GM19328 (cell line): ENCODE measurements around the gene PROKR2.

ENCODE experiments used
- ATAC-seq: cut with Tn5 transposase; IDR thresholded peaks from one replicate; pipeline ENCODE4 v1.9.1; 2021; ENCODE audit warnings: mild to moderate bottlenecking, moderate library complexity; ENCODE audit not compliant: unreplicated experiment

PROKR2 gene

DNA sequence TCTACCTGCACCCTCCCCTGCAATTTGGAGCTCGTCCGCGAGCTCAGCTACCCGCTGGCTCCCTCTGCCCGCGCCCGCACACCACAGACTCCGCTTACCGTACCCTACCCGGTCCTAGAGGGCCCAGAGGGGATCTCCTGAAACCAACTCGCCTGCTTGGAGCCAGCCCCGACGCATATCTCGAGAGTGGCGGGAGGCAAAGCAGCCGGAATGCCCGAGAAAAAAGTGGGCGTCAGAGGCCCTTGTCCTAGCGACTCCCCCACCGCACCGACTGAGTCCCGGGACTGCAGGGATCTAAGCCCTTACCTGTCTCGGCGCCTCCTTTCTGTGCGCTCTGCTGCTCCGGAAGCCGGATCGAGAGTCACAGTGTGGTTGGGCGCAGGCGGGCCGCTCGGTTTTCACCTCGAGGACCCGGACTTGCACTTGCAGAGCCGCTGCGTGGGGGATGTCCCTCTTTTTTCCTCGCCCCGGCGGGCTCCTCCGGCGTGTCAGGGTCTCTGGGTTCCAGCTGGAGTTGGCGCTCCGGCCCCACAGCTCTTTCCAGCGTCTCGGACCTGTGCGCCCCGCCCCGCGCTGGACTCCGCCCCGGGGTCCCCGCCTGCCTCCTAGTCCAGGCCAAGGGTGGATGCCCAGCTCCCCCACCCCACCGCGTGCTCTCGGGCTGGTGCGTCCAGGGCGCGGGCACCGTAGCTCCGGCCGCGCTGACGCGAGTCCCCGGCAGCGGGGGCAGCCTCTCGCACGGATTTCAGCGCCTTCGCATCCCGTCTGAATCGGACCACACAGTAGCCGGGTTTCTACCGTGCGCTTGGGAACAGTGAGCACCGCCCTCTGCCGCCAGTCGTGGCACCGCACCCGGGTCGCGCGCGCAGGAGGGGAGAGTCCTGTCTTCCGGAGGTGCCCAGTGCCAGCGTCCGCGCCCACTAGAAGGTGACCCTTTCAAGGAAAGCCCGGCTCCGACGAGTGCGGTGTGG lies at the start of gene PROKR2:
Gene PROKR2, minus strand, starts transcription at position 767 of the 971 bp plus-strand sequence. CDS start 2,585 bp downstream, outside the sequence.
- ATAC-seq = no peak

DNA sequence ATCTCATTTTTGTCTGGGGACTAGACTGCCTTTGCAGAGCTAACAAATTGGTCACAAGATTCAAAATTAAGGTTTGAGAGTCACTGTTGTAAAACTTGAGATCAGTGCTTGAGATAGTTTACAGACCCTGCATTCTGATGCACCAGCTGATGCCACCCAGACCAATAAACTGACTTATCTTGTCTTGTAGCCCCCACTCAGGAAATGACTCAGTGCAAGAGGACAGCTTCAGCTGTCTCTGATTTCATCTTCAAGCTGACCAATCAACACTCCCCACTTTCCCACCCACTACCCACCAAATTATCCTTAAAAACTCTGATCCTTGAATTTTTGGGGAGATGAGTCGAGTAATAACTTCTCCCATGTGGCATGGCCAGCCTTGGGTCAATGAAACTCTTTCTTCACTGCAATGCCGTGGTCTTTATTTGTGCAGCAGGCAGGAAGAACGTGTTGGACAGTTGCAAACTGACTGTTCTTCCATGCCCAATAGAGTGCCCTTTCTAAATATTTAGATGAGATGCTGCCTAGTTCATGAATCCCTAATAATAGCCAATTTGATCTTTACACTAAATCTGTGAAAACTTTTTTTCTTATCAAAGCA lies 48.3 kb upstream of the PROKR2 start:
- no peak for ATAC-seq

DNA sequence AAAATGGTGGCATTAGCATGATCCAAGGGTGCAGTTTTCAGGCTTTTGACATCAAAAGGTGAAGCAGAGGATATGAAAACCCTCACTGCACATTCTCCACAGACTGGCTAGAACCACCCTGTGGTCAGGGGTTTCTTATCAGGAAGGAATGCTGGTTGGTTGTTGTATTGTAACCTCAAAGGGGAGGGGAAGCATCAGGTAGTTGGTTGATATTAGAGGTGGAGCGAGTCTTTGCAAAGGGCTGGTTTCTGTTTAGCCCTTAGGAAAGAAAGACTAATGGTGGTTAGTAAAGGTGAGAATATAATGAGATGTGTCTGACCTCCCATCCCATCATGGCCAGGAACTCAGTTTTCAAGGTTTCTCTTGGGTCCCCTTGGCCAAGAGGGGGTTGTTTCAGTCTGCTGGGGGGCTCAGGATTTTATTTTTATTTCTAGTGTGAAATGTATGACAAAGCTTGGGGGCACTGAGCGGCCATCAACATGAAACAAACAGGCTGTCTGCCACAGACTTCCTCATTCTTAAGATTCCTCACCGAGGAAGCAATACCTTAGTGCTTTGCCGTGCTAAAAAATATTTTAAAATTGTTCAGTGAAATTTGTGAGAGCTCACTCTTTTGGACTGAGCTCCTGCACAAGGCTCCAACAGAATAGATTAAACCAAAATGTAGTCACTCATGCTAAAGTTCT lies 47.5 kb upstream of the PROKR2 start:
- no peak for ATAC-seq

DNA sequence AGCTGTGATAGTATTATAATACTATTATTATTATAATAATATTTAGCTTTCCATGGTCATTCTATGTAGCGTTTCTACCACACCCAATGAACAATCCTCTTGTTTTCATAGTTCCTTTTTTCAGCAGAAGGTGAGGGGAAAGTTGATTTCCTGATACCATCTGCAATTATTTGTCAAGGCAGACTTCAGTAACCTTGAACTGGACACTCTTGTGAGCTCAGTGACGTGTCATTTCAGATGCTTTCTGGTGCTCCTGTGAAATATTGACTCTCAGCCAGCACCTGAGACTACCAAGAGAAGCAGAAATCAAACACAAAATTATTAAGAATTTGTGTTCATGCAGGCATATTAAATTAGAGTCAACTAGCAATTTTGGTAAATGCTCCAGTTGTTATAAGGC lies 46.0 kb upstream of the PROKR2 start:
- ATAC-seq = no peak

DNA sequence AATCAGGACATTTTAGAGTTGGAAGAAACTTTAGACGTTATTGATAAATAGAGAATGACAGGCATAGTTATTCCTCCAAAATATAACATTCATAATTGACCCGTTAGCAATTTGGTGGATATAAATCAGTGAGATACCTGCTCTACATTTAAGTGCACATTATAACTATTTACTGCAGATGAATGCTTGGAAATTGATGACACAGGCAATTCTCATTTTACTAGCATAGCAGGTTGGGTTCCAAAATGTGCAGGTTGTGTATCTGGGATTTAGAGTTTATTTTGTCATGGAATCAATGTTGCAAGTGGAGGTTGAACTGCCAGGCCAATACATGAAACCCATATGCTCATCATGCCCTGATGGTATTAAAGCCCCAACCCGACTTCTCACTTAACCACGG lies 44.4 kb upstream of the PROKR2 start:
- ATAC-seq = no peak

DNA sequence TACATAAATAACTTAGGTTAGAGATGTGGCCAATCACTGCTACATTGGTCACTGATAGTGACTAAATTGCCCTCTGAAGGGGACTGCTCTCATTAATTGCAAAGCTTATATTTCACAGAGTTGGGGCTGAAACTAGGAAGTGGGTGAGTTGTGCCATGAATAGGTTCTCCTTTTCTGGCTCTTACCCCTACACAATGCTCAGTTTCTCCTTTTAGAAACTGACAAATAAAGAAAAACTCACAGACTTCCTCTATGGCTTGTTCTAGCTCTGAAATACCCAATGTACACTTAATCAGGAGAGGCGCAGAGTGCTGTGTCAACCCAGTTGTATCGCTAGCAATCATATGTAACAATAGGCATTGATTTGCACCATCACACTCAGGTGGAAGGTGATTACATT lies 41.2 kb upstream of the PROKR2 start:
- no peak for ATAC-seq

DNA sequence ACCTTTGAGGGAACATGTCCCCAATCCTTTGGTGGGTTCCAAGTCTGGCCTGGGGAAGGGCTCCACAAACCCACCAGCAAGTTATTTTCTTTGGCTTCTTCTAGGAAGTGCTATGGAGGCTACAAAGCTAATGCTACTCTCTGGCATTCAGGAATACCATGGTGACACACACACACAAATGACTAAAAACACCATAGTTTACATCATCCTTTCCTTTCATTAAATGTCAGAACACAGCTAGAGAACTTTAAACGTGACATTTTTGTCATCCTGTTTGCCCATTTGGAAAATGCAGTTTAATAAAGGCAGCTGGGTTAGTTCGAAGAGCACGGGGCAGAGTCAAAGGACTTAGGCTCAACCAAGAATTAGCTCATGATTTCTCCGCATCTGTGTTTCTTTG lies 40.2 kb upstream of the PROKR2 start:
- no peak for ATAC-seq

DNA sequence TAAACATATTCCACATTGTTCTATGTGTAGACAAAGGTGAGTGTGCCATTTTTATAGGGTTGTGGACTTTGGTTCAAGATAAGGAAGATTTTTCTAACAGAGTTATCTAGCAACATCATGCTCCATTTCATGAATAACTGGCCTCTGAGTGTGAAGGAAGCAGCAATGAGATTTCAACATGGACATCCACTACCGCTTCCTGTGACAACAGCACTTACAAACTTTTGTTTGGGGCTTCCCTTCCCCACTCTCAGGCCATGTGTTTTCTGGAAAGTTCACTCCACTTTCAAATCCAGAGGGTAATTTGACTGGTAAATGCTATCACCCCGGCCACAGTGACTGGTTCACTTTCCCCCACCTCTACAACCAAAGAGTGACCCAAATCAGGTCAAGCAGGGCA lies 38.1 kb upstream of the PROKR2 start:
- no peak for ATAC-seq

DNA sequence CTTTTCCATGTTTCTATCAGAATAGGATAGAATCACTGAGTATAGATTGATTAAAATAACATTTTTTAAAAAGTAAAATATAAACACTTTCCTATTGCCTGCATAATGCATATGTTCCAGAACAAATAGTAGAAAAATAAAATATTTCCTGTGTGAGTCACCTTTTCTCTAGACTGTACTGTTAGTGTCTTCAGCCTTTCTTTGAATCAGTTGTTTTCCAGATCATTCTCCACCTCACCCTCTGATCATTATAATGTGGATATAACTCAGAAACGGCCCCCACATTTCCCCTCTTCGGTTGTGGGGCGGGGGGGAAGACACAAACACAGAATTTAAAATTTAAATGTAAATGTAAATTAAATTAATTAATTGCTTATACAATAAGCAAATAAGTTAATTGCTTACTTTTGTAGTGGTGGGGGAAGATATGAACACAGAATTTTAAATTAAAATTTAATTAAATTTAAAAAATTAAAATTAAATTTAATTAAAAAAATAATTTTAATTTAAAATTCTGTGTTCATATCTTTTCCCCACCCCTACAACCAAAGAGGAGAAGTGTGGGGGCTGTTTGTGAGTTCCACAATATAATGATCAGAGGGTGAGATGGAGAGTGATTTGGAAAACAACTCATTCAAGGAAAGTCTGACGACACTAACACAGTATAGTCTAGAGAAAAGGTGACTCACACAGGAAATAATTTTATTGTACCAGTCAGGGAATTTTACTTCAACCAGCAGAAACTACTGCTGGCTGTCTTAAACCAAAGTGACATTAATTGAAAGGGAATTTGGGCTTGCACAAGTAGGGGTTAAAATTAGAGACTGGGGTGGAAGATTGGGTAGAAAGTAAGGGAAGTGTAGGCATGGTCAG lies 37.1 kb upstream of the PROKR2 start:
- ATAC-seq = no peak

DNA sequence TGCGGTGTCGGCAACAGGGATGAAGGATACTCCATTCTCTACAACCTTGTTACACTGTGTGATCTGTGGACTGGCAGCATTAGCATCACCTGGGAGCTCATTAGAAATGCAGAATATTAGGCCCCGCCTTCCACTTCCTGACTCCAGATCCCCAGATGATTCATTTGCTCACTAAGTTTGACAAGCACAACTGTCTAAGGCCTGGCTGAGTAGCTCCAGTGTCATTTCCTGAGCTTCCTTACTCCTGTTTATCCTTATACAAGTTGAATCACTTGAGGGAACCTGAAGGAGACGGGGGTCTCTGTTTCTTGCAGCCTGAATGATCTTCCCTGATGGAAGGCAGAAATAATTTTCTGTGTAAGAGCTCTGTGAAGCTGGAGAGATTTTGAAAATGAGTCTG lies 32.7 kb upstream of the PROKR2 start:
- ATAC-seq = no peak

DNA sequence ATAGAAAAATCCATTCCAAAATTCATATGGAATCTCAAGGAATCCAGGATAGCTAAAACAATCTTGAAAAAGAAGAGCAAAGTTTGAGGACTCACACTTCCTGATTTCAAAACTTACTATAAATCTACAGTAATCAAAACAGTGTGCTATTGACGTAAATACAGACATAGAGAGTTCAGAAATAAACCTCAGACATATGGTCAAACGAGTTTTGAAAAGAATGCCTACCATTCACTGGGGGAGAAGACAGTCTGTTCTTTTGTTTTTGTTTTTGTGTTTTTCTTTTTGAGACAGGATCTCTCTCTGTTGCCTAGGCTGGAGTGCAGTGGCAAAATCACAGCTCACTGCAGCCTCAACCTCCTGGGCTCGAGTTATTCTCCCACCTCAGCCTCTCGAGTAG lies 25.3 kb upstream of the PROKR2 start:
- no peak for ATAC-seq

DNA sequence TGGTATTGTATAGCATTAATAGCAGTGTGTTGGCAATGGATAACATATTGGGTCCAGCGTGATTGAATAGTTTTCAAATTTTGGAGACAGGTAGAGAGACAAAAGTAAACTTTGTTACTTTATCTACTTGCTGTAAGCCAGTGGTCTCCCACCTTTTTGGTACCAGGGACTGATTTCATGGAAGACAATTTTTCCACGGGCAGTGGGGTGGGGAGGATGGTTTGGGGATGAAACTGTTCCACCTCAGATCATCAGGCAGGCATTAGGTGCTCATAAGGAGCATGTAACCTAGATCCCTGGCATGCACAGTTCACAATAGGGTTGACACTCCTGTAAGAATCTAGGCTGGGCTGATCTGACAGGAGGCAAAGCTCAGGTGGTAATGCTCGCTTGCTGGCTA lies 14.6 kb upstream of the PROKR2 start:
- ATAC-seq = no peak

DNA sequence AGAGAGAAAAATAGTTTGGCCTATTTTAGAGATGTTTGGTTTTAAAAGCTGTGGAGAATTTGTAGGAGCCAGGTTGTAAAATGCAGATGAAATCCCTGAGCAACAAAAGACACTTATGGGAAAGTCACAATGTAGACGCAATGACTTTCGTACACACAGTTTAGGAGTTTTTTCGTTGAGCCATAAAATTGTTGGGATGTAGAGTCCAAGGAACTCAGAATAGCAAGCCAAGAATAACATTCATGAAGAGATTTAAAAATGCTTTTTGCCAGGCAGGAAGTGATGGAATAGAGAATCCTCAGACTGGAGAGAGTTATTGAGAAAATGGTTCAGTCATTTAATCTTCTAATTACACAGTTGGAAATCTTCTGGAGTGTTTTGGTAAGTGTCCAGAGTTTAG lies 11.5 kb upstream of the PROKR2 start:
- no peak for ATAC-seq

DNA sequence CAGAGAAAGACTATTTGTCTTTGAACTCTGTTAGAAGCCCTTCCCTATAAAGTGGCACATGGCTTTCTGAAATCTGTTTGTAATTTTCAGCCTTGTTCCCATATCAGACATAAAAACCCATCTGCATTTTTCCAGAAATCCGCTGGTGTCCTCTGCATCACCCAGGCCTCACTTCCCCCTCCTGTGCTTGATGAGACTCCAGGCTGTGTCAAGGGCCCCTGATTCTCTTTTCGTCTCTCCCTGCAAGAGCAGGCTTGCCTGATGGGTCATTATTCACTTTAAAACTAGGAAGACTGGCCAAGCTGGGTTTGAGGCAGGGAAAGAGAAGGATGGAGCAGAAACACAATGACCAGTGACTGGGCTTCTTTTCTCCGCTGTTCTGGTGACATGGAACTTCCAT lies 10.6 kb upstream of the PROKR2 start:
- no peak for ATAC-seq

DNA sequence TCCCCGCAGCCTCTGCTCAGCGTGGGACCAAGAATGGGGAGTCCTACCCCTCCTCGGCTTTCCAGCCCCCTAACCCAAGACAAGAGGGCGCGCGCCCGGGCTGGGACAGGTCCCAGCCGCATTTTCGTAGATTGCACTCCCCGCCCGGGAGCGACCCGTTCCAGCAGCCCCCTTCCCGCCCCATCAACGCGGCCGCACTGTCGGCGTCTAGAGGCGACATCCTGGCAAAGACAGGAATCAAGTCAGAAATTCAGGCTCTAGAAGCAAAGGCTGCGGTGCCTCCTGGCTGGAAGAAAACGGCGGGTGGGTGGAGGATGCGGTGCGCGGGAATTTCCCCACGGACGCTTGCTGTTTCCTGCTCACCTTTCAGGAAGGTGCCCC lies 957 bp downstream of the PROKR2 start:
- ATAC-seq = no peak

DNA sequence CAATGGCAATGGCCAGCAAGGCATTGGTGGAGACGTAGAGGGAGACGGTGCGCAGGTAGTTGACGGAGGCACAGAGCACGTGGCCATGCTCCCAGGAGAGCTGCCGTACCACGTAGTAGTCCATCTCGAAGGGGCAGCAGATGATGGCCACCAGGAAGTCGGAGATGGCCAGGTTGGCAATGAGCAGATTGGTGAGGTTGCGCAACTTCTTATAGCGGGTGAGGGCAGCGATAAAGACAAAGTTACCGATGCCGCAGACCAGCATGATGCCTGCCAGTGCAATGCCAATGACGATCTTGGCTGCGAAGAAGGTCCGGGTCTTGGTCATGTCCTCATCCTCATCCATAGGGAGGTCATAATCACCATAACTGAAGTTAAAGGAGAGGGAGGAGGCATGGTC lies 2.8 kb downstream of the PROKR2 start:
- ATAC-seq = no peak

DNA sequence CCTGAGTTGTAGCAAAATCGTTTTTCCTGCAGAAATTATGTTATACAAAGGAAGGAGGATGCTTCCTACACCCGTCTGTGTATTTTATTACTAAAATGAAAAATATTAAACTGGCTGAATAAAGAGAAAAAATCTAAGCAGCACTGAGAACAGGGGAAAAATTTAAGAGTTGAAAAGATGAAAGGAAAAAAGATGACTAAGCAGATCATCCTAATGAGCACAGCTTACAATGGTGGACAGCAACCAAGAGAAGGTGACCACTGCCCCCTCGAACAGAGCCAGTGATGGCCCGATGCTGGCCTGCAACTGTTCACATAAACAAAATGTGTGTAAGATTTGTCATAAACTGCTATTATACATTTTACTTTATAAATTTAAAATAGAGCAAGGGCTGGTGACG lies 4.2 kb downstream of the PROKR2 start:
- no peak for ATAC-seq

DNA sequence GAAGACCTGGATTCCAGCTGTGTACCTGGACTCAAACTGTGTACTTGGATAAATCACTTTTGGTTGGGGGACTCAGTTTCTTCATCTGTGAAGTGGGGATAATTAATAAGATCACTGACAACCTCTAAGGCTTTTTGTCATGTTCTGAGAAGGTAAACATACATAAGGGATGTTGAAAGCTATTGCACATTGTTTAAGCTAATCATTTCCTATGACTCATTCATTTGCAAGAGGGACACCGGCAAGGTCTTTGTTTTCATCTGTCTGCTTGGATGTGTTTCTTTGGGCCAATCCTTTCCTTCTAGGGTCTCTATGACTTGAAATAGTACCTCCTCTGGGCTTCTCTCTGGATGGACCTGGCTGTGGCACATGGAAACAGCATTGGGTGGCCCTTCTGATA lies 6.8 kb downstream of the PROKR2 start:
- ATAC-seq = no peak

DNA sequence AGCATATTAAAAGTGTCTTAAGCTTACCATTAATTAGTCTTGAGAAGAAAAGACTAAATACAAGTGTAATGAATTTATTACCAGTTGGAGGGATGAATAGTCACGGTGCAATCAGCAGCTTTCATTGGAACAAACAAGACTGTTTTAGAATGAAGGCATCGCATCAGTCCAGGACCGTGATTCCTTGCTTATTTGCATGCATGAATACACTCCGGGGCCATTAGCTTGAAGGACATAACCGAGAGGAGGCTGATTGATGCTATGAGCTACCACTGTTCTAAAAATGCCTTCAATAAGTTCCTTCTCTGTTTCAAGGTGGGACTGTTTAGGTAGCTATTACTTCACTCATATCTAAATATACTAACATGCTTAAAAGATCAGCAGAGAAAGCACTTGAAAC lies 17.9 kb downstream of the PROKR2 start:
- no peak for ATAC-seq

DNA sequence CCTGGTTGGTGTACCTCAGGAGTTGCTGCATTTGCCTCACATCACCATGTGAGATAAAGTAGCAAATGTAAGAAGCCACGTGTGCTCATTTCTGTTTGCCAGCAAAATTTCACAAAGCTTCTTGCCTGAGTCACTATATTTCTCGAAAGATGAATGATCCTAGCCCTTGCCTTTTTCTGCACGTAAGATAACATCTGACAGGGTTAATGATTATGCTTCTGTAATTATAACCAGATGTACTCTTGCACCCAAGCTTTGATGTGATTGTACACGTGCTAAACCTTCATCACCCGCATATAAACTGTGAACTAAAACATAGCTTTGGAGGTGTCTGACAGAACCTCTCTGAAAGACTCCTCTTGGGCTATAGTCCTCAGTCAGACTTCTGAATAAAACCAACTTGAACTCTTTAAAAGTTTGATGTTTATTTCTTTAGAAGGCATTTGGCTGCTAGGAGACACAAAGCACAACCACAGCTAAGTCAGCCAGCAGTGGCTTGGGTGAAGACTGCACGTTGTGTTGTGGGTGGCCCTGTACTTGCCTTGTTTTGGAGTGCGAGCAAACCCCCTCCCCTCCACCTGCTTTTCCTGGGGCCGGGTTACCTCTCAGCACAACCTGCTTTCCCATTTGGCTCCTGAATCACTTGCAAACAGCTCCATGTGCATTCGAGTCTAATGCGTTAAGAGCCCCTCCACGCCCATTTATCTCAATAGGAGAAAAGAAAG lies 19.3 kb downstream of the PROKR2 start:
- ATAC-seq = no peak
